ENCODE results near the gene GDPD3.

GRCh38 chr16:30113711-30114333 is 485 bp upstream of the GDPD3 start:
- TF ChIP-seq POLR2A (IDR thresholded peaks at IDR 0.05) (no peak), CTCF (IDR thresholded peaks at IDR 0.05) (no peak)
